Esophagus squamous epithelium (tissue), 4 donors: Measurements from ENCODE around the gene SUMO4.

Source experiments
- POLR2A ChIP-seq, 4 donors: fragments of 450-650 bp; IDR thresholded peaks; one replicate each; pipeline ENCODE4 v1.6.1; 2017; ENCODE audit warnings: antibody characterized with exemption in 4 of 4, mild to moderate bottlenecking in 4 of 4, moderate library complexity in 3 of 4
- TF ChIP-seq, protein P1 (sequence below), 6 experiments: fragments of 450-650 bp in 4 of 6; fragments of 200-600 bp in 2 of 6; sonication (generic) in 2 of 6; IDR thresholded peaks; one replicate each; pipeline ENCODE4 v1.5.1; 2016 to 2019; ENCODE audit warnings: antibody characterized with exemption in 6 of 6, mild to moderate bottlenecking in 4 of 6, moderate library complexity in 4 of 6

DNA sequence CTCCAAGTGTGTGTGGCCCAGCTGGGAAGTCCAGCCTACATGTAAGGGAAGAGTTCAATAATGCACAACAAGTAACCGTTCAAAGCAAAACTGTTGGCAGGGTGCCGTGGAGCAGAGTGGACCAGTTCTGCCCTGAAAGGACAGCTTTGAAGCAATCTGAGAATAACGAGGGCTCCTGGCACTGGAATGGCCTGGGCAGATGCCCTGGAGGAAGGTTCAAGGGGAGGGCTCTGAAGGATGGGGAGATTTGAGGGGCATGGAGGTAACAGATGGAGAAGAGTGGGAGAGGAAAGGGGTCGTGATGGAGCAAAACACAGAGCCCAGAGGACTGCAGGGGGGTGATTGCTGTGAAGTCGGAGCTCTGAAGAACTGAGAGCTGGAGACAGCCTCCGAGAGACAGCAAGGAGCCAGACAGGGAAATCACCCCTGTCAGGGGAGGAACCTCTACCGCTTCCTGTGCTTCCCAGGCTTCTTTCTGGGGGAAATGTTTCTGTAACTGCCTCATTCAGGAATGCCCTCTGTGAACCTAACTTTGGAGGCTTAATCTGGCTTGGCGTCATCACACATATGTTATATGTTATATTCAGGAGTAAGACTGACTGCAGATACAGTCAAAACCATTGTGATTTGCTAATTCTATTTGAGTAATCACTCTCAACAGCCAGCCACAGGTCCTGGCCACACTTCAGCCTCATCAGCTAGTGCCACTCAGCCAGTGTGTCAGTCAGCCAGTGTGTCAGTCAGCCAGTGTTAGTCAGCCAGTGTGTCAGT lies 43.5 kb downstream of the SUMO4 start:
- TF ChIP-seq, protein P1, sequence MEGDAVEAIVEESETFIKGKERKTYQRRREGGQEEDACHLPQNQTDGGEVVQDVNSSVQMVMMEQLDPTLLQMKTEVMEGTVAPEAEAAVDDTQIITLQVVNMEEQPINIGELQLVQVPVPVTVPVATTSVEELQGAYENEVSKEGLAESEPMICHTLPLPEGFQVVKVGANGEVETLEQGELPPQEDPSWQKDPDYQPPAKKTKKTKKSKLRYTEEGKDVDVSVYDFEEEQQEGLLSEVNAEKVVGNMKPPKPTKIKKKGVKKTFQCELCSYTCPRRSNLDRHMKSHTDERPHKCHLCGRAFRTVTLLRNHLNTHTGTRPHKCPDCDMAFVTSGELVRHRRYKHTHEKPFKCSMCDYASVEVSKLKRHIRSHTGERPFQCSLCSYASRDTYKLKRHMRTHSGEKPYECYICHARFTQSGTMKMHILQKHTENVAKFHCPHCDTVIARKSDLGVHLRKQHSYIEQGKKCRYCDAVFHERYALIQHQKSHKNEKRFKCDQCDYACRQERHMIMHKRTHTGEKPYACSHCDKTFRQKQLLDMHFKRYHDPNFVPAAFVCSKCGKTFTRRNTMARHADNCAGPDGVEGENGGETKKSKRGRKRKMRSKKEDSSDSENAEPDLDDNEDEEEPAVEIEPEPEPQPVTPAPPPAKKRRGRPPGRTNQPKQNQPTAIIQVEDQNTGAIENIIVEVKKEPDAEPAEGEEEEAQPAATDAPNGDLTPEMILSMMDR (IDR thresholded peaks at IDR 0.05): no peak
- no peak for TF ChIP-seq POLR2A (IDR thresholded peaks at IDR 0.05)
